Measurements from ENCODE around the gene HAUS7. TPM values are rescaled to one million over a fixed set of nuclear protein-coding genes. Genes with fewer than 3 reads are reported as not detected.

HAUS7 gene
- total and polyA plus RNA-seq, 2 of the 8 experiments (the other 6 are each of a cell fraction or from before 2014, with no cell fraction given): 45.4 to 54.0 TPM

DNA sequence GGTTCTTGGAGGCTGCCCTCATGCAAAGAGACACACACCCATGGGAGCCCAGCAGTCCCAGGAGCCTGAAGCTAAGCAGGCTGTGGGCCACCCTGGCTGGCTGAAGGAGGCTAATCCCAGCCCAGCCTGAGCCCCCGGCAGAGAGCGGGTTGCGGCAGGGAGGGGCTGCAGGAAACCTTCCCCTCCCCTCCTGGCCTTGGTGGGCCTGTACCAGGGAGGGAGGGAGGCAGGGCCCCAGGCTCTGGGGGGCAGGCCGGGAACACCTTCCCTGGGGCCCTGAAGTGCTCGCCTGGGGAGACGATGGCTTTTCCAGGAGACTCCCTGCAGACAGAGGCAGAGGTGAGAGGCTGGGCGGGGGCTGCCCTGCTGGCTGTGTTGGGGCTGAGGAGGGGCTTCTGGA lies 28.1 kb upstream of the HAUS7 start:
- H2BK12ac ChIP-seq (ENCODE audit: low read depth, low read length): no peak overlapping the region
- no peak overlapping the region for H2AFZ ChIP-seq (ENCODE audit: low read length)
- no peak overlapping the region for H3K4ac ChIP-seq (replicated peaks; ENCODE audit: insufficient read length, low read depth, low read length)
- FAIRE-seq (no peak), DNase-seq (ENCODE audit: low read depth in 1 of 2, low spot score in 2 of 2) (no peak)
- H4K8ac ChIP-seq (ENCODE audit: extremely low read depth, insufficient read depth, low read length): no peak overlapping the region
- TF ChIP-seq CHD2 (IDR thresholded peaks at IDR 0.05; ENCODE audit: low read length) (no peak), CBX5 (IDR thresholded peaks at IDR 0.05; ENCODE audit: low read depth, low read length) (no peak)
- H3K4me2 ChIP-seq (ENCODE audit: insufficient read depth in 1 of 2, low read depth in 2 of 2, low read length in 2 of 2): no peak overlapping the region
- no peaks in the 10 kb centered on the region for H3K36me3 ChIP-seq (ENCODE audit: control insufficient read depth in 2 of 4, insufficient read depth in 4 of 4, low read length in 3 of 4)
- H2BK20ac ChIP-seq (ENCODE audit: low read length): no peak overlapping the region
- H3K27ac ChIP-seq (ENCODE audit: low read depth, low read length): no peak overlapping the region
- H3K18ac ChIP-seq (ENCODE audit: extremely low read depth, low read length): no peak overlapping the region
- peaks cover 0 to 2% (median 0%) of the 10 kb centered on the region in 4 experiments; a peak in 4 of 7 replicates for H3K27me3 ChIP-seq (replicated peaks in 1 of 4; ENCODE audit: control insufficient read depth in 3 of 4, extremely low read depth in 1 of 4, insufficient read depth in 3 of 4, low read length in 3 of 4)
- peaks cover 2% of the 10 kb centered on the region; the same call in 1 of the 2 replicates for H3K23me2 ChIP-seq (ENCODE audit: low read depth, low read length)
- H3K79me1 ChIP-seq (ENCODE audit: low read depth, low read length): no peaks in the 10 kb centered on the region
- no peaks in the 10 kb centered on the region for H3K79me2 ChIP-seq (ENCODE audit: control insufficient read depth in 1 of 2, insufficient read depth in 2 of 2, low read length in 2 of 2)
- WGBS, 2 experiments (ENCODE audit: extremely low coverage in 1 of 2, insufficient coverage in 1 of 2, insufficient read length in 1 of 2, insufficient replicate concordance in 2 of 2, low coverage in 1 of 2, low lambda C conversion rate in 2 of 2, missing lambda C conversion rate in 1 of 2): no CpG with 5 or more reads among the region's 7 CpGs
- POLR2A ChIA-PET (ENCODE audit: partially characterized antibody): interaction anchor here (0.7 kb wide), 1 partner anchor 22 kb away, joined by 3 read pairs; no protein-coding TSS in a partner anchor
- H4K91ac ChIP-seq (replicated peaks; ENCODE audit: insufficient read length, low read length): no peak overlapping the region
- H3K9me3 ChIP-seq (ENCODE audit: insufficient read depth in 2 of 2, low read depth in 1 of 2, low read length in 1 of 2): no peaks in the 10 kb centered on the region
- no peak overlapping the region for H2BK120ac ChIP-seq (replicated peaks; ENCODE audit: low read depth, low read length)
- no peak overlapping the region for H3K56ac ChIP-seq (replicated peaks; ENCODE audit: insufficient read length, low read depth, low read length)
- no peak overlapping the region for H3K14ac ChIP-seq (ENCODE audit: insufficient read length)
- CTCF ChIA-PET (ENCODE audit: partially characterized antibody): interaction anchor here (1.3 to 1.9 kb wide), 3 partner anchors 9 to 37 kb away, joined by 4 to 7 read pairs (median 7); partner anchors contain the start of gene HAUS7
- H4K5ac ChIP-seq (ENCODE audit: insufficient read length, low read depth, low read length): no peak overlapping the region
- H3K4me1 ChIP-seq (replicated peaks in 1 of 4; ENCODE audit: control insufficient read depth in 3 of 4, insufficient read depth in 4 of 4, low read length in 3 of 4): peaks cover 0 to 10% (median 0%) of the 10 kb centered on the region in 4 experiments; a peak in 2 of 7 replicates
- no peak overlapping the region for H2BK5ac ChIP-seq (ENCODE audit: low read depth, low read length)
- H2BK15ac ChIP-seq (ENCODE audit: low read length): no peak overlapping the region
- no peak overlapping the region for H3K9ac ChIP-seq (replicated peaks in 1 of 4; ENCODE audit: extremely low read depth in 1 of 4, low read depth in 3 of 4, low read length in 3 of 4)
- peaks cover 0 to 4% of the 10 kb centered on the region in 2 experiments for H4K20me1 ChIP-seq (replicated peaks in 1 of 2; ENCODE audit: control insufficient read depth in 1 of 2, insufficient read depth in 2 of 2, low read length in 2 of 2)
- no peak overlapping the region for H3K23ac ChIP-seq (ENCODE audit: insufficient read length)
- no peak overlapping the region for H2AK5ac ChIP-seq (ENCODE audit: low read depth, low read length)
- H3K4me3 ChIP-seq (ENCODE audit: extremely low read depth in 1 of 4, insufficient read depth in 2 of 4, low read depth in 3 of 4, low read length in 4 of 4): no peak overlapping the region
